Measurements from ENCODE around the gene PRSS1.
"Not testable (repeated sequence)": the region's sequence is repeated elsewhere in the genome, so short reads cannot be mapped to it uniquely, and the experiment has no call there.

The PRSS1 gene

GRCh38 chr7:142754681-142755575 lies 5.7 kb downstream of the PRSS1 start:
- Histone ChIP-seq H3K4me3 (ENCODE audit: insufficient read depth, low read length, poor library complexity, severe bottlenecking) (no peak overlapping the region), H3K27ac (ENCODE audit: low read depth, low read length) (no peak overlapping the region), H3K9me3 (ENCODE audit: insufficient read depth, low read length) (no peaks in the 10 kb centered on the region), H2AFZ (ENCODE audit: low read depth, low read length, severe bottlenecking) (no peak overlapping the region), H3K27me3 (ENCODE audit: low read length) (no peaks in the 10 kb centered on the region), H3K79me2 (ENCODE audit: insufficient read depth, low read length) (no peaks in the 10 kb centered on the region), H3K9me2 (replicated peaks; ENCODE audit: insufficient read depth, low read length) (no peaks in the 10 kb centered on the region), H3K4me2 (ENCODE audit: low read depth, low read length, poor library complexity, severe bottlenecking) (no peak overlapping the region), H3K36me3 (ENCODE audit: low read length) (no peaks in the 10 kb centered on the region), H3F3A (ENCODE audit: insufficient read depth) (no peaks in the 10 kb centered on the region), H4K20me1 (ENCODE audit: low read depth, low read length) (no peaks in the 10 kb centered on the region), H3K9ac (ENCODE audit: low read length) (no peak overlapping the region)
- no peak for TF ChIP-seq CTCF (IDR thresholded peaks at IDR 0.05; ENCODE audit: insufficient read depth, low read length, poor library complexity, severe bottlenecking)
- no peak for TF ChIP-seq EZH2phosphoT487 (conservative IDR thresholded peaks at IDR 0.05; ENCODE audit: low read length)

- not testable (repeated sequence) for H3K4me2 ChIP-seq (ENCODE audit: low read depth, low read length, poor library complexity, severe bottlenecking); H3K9ac ChIP-seq (ENCODE audit: low read length); H2AFZ ChIP-seq (ENCODE audit: low read depth, low read length, severe bottlenecking); H3K27ac ChIP-seq (ENCODE audit: low read depth, low read length); H3K9me2 ChIP-seq (replicated peaks; ENCODE audit: insufficient read depth, low read length); H3F3A ChIP-seq (ENCODE audit: insufficient read depth); H3K79me2 ChIP-seq (ENCODE audit: insufficient read depth, low read length); H4K20me1 ChIP-seq (ENCODE audit: low read depth, low read length); H3K9me3 ChIP-seq (ENCODE audit: insufficient read depth, low read length); H3K36me3 ChIP-seq (ENCODE audit: low read length); H3K27me3 ChIP-seq (ENCODE audit: low read length); H3K4me3 ChIP-seq (ENCODE audit: insufficient read depth, low read length, poor library complexity, severe bottlenecking)
Observed at GRCh38 chr7:142758312-142758711, 9.0 kb downstream of the PRSS1 start.

GRCh38 chr7:142759433-142759832 lies 10.2 kb downstream of the PRSS1 start:
- H3K4me3 ChIP-seq (ENCODE audit: insufficient read depth, low read length, poor library complexity, severe bottlenecking) = no peak overlapping the region
- no peaks in the 10 kb centered on the region for H3K9me3 ChIP-seq (ENCODE audit: insufficient read depth, low read length)
- H3K9me2 ChIP-seq (replicated peaks; ENCODE audit: insufficient read depth, low read length) = no peaks in the 10 kb centered on the region
- no peaks in the 10 kb centered on the region for H3K27me3 ChIP-seq (ENCODE audit: low read length)
- H3K9ac ChIP-seq (ENCODE audit: low read length) = no peak overlapping the region
- H3F3A ChIP-seq (ENCODE audit: insufficient read depth) = no peaks in the 10 kb centered on the region
- H3K36me3 ChIP-seq (ENCODE audit: low read length) = no peaks in the 10 kb centered on the region
- no peak overlapping the region for H3K27ac ChIP-seq (ENCODE audit: low read depth, low read length)
- no peaks in the 10 kb centered on the region for H4K20me1 ChIP-seq (ENCODE audit: low read depth, low read length)
- no peak for TF ChIP-seq CTCF (IDR thresholded peaks at IDR 0.05; ENCODE audit: insufficient read depth, low read length, poor library complexity, severe bottlenecking)
- no peak for TF ChIP-seq EZH2phosphoT487 (conservative IDR thresholded peaks at IDR 0.05; ENCODE audit: low read length)
- no peak overlapping the region for H3K4me2 ChIP-seq (ENCODE audit: low read depth, low read length, poor library complexity, severe bottlenecking)
- H2AFZ ChIP-seq (ENCODE audit: low read depth, low read length, severe bottlenecking) = no peak overlapping the region
- no peaks in the 10 kb centered on the region for H3K79me2 ChIP-seq (ENCODE audit: insufficient read depth, low read length)

- Histone ChIP-seq H4K20me1 (ENCODE audit: low read depth, low read length) (no peaks in the 10 kb centered on the region), H3F3A (ENCODE audit: insufficient read depth) (no peaks in the 10 kb centered on the region), H3K79me2 (ENCODE audit: insufficient read depth, low read length) (no peaks in the 10 kb centered on the region), H3K27ac (ENCODE audit: low read depth, low read length) (no peak overlapping the region), H3K9me2 (replicated peaks; ENCODE audit: insufficient read depth, low read length) (no peaks in the 10 kb centered on the region), H3K9me3 (ENCODE audit: insufficient read depth, low read length) (no peaks in the 10 kb centered on the region), H3K4me2 (ENCODE audit: low read depth, low read length, poor library complexity, severe bottlenecking) (no peak overlapping the region), H3K4me3 (ENCODE audit: insufficient read depth, low read length, poor library complexity, severe bottlenecking) (no peak overlapping the region), H3K9ac (ENCODE audit: low read length) (no peak overlapping the region), H2AFZ (ENCODE audit: low read depth, low read length, severe bottlenecking) (no peak overlapping the region), H3K36me3 (ENCODE audit: low read length) (no peaks in the 10 kb centered on the region), H3K27me3 (ENCODE audit: low read length) (no peaks in the 10 kb centered on the region)
- no peak for TF ChIP-seq EZH2phosphoT487 (conservative IDR thresholded peaks at IDR 0.05; ENCODE audit: low read length)
- no peak for TF ChIP-seq CTCF (IDR thresholded peaks at IDR 0.05; ENCODE audit: insufficient read depth, low read length, poor library complexity, severe bottlenecking)
Observed at GRCh38 chr7:142760071-142760642, 10.9 kb downstream of the PRSS1 start.

- not testable (repeated sequence) for H4K20me1 ChIP-seq (ENCODE audit: low read depth, low read length); H3K9me3 ChIP-seq (ENCODE audit: insufficient read depth, low read length); H3K79me2 ChIP-seq (ENCODE audit: insufficient read depth, low read length); H2AFZ ChIP-seq (ENCODE audit: low read depth, low read length, severe bottlenecking); H3F3A ChIP-seq (ENCODE audit: insufficient read depth); H3K36me3 ChIP-seq (ENCODE audit: low read length); H3K4me3 ChIP-seq (ENCODE audit: insufficient read depth, low read length, poor library complexity, severe bottlenecking); H3K27ac ChIP-seq (ENCODE audit: low read depth, low read length); H3K9ac ChIP-seq (ENCODE audit: low read length); H3K9me2 ChIP-seq (replicated peaks; ENCODE audit: insufficient read depth, low read length); H3K4me2 ChIP-seq (ENCODE audit: low read depth, low read length, poor library complexity, severe bottlenecking); H3K27me3 ChIP-seq (ENCODE audit: low read length)
Observed at GRCh38 chr7:142761606-142762005, 12.3 kb downstream of the PRSS1 start.

Data from SU-DHL-6 (cell line).